Measurements from ENCODE around the gene ATXN1.

- TF ChIP-seq EZH2phosphoT487 (IDR thresholded peaks at IDR 0.05; ENCODE audit: unreplicated experiment) = no peak
- no peak for TF ChIP-seq CTCF (conservative IDR thresholded peaks at IDR 0.05; ENCODE audit: low read depth in 2 of 2)
- no peak for TF ChIP-seq JUNB (IDR thresholded peaks at IDR 0.05; ENCODE audit: unreplicated experiment)
- no peak for TF ChIP-seq POLR2AphosphoS5 (IDR thresholded peaks at IDR 0.05; ENCODE audit: low read depth)
- no peak for TF ChIP-seq EZH2 (IDR thresholded peaks at IDR 0.05; ENCODE audit: low read depth, unreplicated experiment)
- TF ChIP-seq REST (IDR thresholded peaks at IDR 0.05; ENCODE audit: unreplicated experiment) = no peak
Observed at GRCh38 chr6:16326531-16326930, 434.7 kb downstream of the ATXN1 start.

All from GM23338 (cell line).